ENCODE measurements around the gene NUP214.

NUP214 gene

GRCh38 chr9:131185924-131186323 lies 60.5 kb downstream of the NUP214 start:
- no peaks in the 10 kb centered on the region for H3F3A ChIP-seq (ENCODE audit: insufficient read depth)
- no peaks in the 10 kb centered on the region for H3K27me3 ChIP-seq (ENCODE audit: low read length)
- no peak overlapping the region for H3K4me3 ChIP-seq (ENCODE audit: insufficient read depth, low read length, poor library complexity, severe bottlenecking)
- no peaks in the 10 kb centered on the region for H3K9me2 ChIP-seq (replicated peaks; ENCODE audit: insufficient read depth, low read length)
- H3K79me2 ChIP-seq (ENCODE audit: insufficient read depth, low read length): no peaks in the 10 kb centered on the region
- H3K9me3 ChIP-seq (ENCODE audit: insufficient read depth, low read length): no peaks in the 10 kb centered on the region
- peaks cover 22% of the 10 kb centered on the region; the same call in 1 of the 2 replicates for H3K36me3 ChIP-seq (ENCODE audit: low read length)
- no peak overlapping the region for H3K27ac ChIP-seq (ENCODE audit: low read depth, low read length)
- no peaks in the 10 kb centered on the region for H4K20me1 ChIP-seq (ENCODE audit: low read depth, low read length)
- no peak overlapping the region for H2AFZ ChIP-seq (ENCODE audit: low read depth, low read length, severe bottlenecking)
- TF ChIP-seq CTCF (IDR thresholded peaks at IDR 0.05; ENCODE audit: insufficient read depth, low read length, poor library complexity, severe bottlenecking): no peak
- TF ChIP-seq EZH2phosphoT487 (conservative IDR thresholded peaks at IDR 0.05; ENCODE audit: low read length): no peak
- H3K4me2 ChIP-seq (ENCODE audit: low read depth, low read length, poor library complexity, severe bottlenecking): no peak overlapping the region
- H3K9ac ChIP-seq (ENCODE audit: low read length): no peak overlapping the region

DNA sequence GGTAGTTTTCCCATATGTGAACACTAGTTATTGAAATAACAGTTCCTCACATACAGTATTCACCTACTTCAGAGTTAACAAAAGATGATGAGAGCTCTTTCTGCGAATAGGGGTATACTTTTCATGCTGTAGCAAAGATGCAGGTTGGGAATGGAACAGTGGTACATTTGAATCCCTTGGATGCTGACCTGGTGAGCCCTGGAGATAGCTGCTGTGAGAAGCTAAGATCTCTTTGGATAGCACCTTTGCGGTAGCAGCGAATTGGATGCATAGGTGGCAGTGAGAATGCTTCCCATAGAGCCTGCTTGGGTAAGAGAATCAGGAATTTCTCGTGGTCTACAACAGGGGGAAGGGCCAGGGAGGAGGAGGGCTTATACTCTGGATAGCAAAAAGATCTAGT lies 61.2 kb downstream of the NUP214 start:
- Histone ChIP-seq H3K9me2 (replicated peaks; ENCODE audit: insufficient read depth, low read length) (no peaks in the 10 kb centered on the region), H4K20me1 (ENCODE audit: low read depth, low read length) (no peaks in the 10 kb centered on the region), H3K9ac (ENCODE audit: low read length) (no peak overlapping the region), H3K27ac (ENCODE audit: low read depth, low read length) (no peak overlapping the region), H3K79me2 (ENCODE audit: insufficient read depth, low read length) (no peaks in the 10 kb centered on the region), H3K4me2 (ENCODE audit: low read depth, low read length, poor library complexity, severe bottlenecking) (no peak overlapping the region), H3K4me3 (ENCODE audit: insufficient read depth, low read length, poor library complexity, severe bottlenecking) (no peak overlapping the region), H3K9me3 (ENCODE audit: insufficient read depth, low read length) (no peaks in the 10 kb centered on the region), H2AFZ (ENCODE audit: low read depth, low read length, severe bottlenecking) (no peak overlapping the region), H3F3A (ENCODE audit: insufficient read depth) (no peaks in the 10 kb centered on the region), H3K36me3 (ENCODE audit: low read length) (peaks cover 23% of the 10 kb centered on the region; the same call in 1 of the 2 replicates), H3K27me3 (ENCODE audit: low read length) (no peaks in the 10 kb centered on the region)
- TF ChIP-seq CTCF (IDR thresholded peaks at IDR 0.05; ENCODE audit: insufficient read depth, low read length, poor library complexity, severe bottlenecking) (no peak), EZH2phosphoT487 (conservative IDR thresholded peaks at IDR 0.05; ENCODE audit: low read length) (no peak)

DNA sequence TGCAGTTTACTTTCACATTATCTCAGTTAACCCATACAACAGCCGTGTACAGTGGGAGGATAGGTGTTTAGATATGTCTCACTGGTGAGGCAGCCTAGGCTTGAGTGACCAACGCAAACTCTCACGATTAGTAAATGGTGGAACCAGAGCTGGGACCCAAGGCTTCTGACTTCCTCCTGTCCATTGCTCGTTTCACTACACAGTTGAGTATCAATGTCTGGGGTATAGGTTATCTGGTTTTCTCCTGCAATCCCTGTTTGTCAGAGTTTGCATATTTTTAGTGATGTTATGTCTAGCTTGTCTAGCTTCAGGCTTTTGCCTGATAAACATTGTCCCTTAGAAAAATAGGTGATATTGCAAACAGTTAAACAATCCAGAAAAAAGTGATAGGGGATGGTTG lies 62.6 kb downstream of the NUP214 start:
- no peak for TF ChIP-seq CTCF (IDR thresholded peaks at IDR 0.05; ENCODE audit: insufficient read depth, low read length, poor library complexity, severe bottlenecking)
- TF ChIP-seq EZH2phosphoT487 (conservative IDR thresholded peaks at IDR 0.05; ENCODE audit: low read length): no peak
- Histone ChIP-seq H3K79me2 (ENCODE audit: insufficient read depth, low read length) (no peaks in the 10 kb centered on the region), H3F3A (ENCODE audit: insufficient read depth) (no peaks in the 10 kb centered on the region), H3K36me3 (ENCODE audit: low read length) (peaks cover 21% of the 10 kb centered on the region; the same call in 1 of the 2 replicates), H3K4me2 (ENCODE audit: low read depth, low read length, poor library complexity, severe bottlenecking) (no peak overlapping the region), H2AFZ (ENCODE audit: low read depth, low read length, severe bottlenecking) (no peak overlapping the region), H3K27ac (ENCODE audit: low read depth, low read length) (no peak overlapping the region), H3K9me3 (ENCODE audit: insufficient read depth, low read length) (no peaks in the 10 kb centered on the region), H3K4me3 (ENCODE audit: insufficient read depth, low read length, poor library complexity, severe bottlenecking) (no peak overlapping the region), H3K9ac (ENCODE audit: low read length) (no peak overlapping the region), H3K27me3 (ENCODE audit: low read length) (no peaks in the 10 kb centered on the region), H4K20me1 (ENCODE audit: low read depth, low read length) (no peaks in the 10 kb centered on the region), H3K9me2 (replicated peaks; ENCODE audit: insufficient read depth, low read length) (no peaks in the 10 kb centered on the region)

Data from SU-DHL-6 (cell line).